Stimulated activated naive CD4-positive, alpha-beta T cell treated with Interleukin-2 at 50 U/mL for 16 hours (primary cell): ENCODE data around the gene NPIPA1.
"Not testable (repeated sequence)": the region's sequence is repeated elsewhere in the genome, so short reads cannot be mapped to it uniquely, and the experiment has no call there.

ENCODE experiments used
- DNase-seq: peaks from one replicate; lab custom pipeline; 2025; lab: John Stamatoyannopoulos, UW

Gene NPIPA1

DNA sequence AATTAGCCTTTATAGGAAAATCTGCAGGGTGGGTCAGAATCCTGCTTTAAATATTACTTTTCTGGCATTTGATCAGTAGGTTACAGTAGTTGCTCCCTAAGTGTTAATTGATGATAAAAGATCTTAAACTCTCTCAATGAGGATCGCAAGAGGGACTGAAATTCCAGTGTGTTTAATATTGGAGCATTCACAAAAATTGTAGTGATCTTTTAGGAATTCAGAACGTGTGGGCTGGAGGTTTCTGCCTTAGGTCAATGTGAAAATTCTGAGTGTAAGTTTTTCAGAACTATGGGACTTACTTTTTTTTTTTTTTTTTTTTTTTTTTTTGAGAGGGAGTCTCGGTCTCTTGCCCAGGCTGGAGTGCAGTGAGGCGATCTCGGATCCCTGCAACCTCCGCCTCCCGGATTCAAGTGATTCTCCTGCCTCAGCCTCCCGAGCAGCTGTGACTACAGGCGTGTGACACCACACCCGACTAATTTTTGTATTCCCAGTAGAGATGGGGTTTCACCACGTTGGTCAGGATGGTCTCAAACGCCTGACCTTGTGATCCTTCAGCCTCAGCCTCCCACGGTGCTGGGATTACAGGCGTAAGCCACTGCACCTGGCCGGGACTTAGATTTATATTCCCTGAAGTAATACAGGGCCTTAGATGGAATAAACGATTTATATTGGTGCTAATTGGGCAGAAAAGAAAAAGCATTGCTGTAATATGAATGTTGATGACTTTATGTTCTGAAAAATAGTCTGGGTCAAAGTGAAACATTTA, 39.9 kb downstream of the NPIPA1 start:
- not testable (repeated sequence) for DNase-seq

DNA sequence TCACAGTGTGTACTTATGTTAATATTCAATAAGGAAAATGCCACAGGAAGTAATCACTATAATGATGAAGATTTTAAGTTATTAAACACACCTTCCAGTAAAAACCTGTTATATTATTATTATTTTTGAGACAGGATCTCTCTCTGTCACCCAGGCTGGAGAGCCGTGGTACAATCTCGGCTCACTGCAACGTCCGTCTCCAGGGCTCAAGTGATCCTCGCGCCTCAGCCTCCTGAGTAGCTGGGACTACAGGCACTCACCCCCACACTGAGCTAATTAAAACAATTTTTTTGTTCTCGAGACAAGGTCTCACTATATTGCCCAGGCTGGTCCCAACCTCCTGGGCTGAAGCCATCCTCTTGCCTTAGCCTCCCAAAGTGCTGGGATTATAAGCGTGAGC, 41.0 kb downstream of the NPIPA1 start:
- DNase-seq = not testable (repeated sequence)

DNA sequence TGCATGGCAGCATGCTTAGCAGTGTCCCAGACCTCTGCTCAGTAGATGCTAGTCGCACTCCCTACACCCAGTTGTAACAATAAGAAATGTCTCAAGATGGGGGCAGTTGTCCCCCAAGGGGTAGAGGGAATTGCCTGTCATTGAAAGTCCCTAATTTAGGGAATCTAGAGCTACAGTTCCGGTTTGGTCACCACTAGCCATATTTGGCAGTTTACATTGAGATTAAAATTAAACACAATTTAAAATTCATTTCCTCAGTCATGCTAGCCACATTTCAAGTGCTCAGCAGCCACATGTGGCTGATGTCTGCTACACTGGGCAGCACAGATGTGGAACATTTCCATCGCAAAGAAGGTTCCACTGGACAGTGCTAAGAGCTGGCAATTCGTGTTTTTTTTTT, 41.7 kb downstream of the NPIPA1 start:
- DNase-seq = not testable (repeated sequence)

DNA sequence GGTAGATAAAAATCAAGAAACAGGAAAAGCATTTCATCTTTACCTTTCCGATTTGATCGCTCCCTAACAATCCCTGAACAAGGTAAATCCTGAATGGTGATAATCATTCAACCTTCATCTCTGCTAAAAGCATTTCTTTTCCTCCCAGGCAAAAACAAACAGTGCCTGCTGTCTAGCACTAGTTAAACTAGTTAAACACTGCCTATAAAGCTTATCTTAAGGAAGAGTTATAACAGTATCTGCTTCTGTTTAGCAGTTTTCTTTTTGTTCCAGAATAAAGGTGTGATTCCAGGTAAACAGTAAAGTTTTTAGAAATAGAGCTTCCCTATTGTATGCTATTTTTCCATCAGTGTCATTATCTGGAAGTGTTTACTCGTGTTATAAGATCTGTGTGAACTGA, 44.0 kb downstream of the NPIPA1 start:
- not testable (repeated sequence) for DNase-seq

DNA sequence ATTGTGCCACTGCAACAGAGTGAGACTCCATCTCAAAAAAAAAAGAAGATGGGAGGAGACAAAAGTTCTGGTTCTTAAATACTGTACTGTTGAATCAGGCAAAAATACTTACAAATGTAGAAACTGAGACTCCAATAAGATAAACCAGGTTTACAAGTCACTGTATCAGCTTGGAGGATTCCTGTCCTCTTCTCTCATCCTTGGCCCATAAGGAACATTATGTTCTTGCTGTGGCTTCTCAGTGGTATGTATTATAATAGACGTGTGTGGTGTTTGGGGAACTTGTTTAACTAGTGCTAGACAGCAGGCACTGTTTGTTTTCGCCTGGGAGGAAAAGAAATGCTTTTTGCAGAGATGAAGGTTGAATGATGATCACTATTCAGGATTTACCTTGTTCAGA, 45.3 kb downstream of the NPIPA1 start:
- not testable (repeated sequence) for DNase-seq

DNA sequence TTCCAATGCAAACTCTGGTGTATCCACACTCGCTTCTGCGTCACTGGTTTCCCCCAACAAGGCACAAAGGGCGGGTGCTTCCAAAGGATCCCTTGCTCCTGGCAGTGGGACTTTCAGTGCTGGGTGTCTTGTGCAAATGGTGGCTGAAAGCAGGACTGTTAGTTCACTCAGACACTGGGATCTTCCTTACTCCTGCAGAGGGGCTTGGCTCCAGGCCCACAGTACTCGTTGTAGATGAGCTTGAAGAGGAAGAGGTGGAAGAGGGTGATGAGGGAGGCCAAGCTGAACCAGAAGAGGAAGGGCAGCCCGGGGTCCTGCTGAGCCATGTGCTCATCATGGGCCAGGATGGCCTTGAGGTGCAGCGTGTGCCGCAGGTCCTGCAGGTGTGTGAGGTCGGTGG, 50.8 kb downstream of the NPIPA1 start:
- not testable (repeated sequence) for DNase-seq

DNA sequence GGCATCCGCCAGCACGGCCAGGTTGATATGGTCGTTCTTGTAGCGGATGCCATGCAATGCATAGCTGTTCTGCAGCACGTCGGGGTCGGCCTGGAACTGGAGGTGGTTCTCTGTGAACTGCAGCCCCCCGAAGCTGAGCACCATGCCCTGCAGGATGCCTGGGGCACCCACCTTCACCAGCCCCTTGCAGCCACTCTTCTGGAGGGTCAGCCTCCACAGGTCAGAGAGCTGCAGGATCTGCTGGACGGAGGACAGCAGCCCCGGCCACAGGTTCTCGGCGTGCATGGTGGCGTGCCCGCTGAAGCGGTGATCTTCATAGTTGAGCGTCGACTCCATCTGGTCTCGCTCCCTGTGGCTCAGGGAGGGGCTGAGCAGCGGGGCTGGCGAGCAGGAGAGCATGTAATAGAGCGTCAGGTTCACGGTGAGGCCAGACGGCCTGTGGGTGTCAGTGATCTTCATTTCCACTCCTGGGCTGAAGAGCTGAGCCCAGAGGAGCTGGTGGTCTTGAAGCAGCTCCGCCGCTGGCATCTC, 51.5 kb downstream of the NPIPA1 start:
- DNase-seq = not testable (repeated sequence)

DNA sequence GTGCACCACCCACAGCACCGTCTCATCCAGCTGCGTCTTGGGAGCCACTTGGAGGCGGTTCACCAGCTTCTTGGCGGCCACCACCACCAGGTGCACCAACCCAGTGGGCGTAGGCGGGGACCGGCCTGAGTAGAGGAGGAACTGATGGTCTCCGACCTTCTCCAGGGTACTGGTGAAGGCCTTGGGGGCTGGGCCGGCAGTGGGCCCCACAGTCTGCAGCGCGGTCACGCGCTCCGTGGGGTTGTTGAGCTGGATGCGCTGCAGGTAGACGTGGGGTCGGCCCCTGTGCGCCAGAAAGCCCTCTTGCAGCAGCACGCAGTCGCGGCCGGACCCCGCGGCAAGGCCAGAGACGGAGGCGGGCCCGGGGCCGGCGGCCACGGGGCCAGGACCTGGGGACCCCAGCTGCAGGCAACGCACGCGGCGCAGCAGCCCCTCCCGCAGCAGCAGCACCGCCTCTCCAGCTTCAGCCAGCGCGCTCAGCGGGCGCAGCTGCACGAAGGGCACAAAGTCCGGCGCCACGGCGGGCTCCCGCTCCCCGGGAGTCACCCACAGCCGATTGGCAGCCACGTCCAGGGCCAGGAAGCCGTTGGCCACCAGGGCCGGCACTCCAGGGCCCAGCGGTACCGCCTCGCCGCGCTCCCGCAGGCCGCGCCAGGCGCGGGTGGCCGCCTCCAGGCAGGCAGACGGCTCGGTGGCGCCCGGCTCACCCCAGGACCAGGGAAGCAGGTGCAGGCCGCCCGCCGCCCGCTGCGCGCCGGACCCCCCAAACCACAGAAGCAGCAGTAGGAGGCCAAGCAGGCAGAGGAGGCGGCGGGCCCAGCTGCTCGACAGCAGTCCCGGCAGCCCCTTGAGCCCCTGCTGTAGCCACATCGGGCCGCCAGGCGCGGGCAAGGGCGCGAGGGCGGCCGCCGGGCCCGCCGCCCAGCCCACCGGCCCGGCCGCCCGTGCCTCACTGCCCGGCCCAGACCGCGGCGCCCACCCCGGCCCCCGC, 52.3 kb downstream of the NPIPA1 start:
- DNase-seq = not testable (repeated sequence)

DNA sequence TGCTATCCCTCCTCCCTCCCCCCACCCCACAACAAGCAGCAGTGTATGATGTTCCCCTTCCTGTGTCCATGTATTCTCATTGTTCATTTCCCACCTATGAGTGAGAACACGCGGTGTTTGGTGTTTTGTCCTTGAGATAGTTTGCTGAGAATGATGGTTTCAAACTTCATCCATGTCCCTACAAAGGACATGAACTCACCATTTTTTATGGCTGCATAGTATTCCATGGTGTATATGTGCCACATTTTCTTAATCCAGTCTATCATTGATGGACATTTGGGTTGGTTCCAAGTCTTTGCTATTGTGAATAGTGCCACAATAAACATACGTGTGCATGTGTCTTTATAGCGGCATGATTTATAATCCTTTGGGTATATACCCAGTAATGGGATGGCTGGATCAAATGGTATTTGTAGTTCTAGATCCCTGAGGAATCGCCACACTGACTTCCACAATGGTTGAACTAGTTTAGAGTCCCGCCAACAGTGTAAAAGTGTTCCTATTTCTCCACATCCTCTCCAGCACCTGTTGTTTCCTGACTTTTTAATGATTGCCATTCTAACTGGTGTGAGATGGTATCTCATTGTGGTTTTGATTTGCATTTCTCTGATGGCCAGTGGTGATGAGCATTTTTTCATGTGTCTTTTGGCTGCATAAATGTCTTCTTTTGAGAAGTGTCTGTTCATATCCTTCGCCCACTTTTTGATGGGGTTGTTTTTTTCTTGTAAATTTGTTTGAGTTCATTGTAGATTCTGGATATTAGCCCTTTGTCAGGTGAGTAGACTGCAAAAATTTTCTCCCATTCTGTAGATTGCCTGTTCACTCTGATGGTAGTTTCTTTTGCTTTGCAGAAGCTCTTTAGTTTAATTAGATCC, 56.3 kb downstream of the NPIPA1 start:
- not testable (repeated sequence) for DNase-seq

DNA sequence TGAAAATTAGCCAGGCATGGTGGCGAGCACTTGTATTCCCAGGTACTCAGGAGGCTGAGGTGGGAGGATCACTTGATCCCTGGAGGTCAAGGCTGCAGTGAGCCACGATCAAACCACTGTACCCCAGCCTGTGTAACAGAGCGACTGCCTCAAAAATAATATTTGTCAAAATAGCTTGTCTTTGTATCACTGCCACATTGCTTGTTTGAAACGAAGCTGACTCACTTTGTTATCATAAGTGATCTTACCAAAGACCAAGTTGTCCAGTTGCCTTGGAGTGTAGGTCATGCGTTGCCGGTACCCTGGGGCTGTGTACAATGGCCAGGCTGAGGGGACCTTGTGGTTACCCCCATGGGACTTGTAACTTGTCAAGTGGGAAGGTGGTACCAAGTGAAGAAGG, 59.5 kb downstream of the NPIPA1 start:
- not testable (repeated sequence) for DNase-seq

DNA sequence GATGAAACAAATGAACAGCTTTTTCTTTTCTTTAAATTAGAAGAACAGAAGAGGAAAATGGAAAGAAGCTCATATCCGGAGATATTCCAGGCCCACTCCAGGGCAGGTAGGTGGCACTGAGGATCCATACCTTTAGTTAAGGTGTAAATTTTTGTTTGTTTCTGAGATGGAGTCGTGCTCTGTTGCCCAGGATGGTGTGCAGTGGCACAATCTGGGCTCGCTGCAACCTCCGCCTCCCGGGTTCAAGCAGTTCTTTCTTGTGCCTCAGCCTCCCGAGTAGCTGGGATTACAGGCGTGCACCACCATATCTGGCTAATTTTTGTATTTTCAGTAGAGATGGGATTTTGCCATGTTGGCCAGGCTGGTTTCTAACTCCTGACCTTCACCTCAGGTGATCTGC, 61.1 kb downstream of the NPIPA1 start:
- DNase-seq = not testable (repeated sequence)

DNA sequence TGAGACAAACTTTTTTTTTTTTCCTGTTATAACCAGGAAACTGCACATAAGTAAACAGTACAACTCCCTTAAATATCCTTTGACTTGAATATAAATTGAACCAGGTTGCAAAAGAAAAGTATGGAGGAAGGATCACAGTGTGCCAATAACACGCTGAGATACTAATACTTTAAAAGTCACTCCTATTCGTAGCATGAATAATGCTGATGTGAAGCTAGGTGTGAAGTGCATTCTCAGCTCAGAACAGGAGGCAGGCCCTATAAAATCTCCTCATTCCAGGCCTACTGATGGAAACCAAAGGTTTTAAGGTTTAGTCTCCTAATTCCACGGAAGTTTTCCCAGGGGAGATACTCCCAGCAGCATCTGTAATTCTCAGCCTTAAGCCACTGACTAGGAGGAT, 62.6 kb downstream of the NPIPA1 start:
- not testable (repeated sequence) for DNase-seq
